HG02885 (cell line): ENCODE results near the gene POP7.
"Not testable (repeated sequence)": the region's sequence is repeated elsewhere in the genome, so short reads cannot be mapped to it uniquely, and the experiment has no call there.

ENCODE experiments used
- ATAC-seq: cut with Tn5 transposase; IDR thresholded peaks from one replicate; pipeline ENCODE4 v1.9.1; 2021; ENCODE audit warnings: mild to moderate bottlenecking; ENCODE audit not compliant: unreplicated experiment, poor library complexity

The POP7 gene

DNA sequence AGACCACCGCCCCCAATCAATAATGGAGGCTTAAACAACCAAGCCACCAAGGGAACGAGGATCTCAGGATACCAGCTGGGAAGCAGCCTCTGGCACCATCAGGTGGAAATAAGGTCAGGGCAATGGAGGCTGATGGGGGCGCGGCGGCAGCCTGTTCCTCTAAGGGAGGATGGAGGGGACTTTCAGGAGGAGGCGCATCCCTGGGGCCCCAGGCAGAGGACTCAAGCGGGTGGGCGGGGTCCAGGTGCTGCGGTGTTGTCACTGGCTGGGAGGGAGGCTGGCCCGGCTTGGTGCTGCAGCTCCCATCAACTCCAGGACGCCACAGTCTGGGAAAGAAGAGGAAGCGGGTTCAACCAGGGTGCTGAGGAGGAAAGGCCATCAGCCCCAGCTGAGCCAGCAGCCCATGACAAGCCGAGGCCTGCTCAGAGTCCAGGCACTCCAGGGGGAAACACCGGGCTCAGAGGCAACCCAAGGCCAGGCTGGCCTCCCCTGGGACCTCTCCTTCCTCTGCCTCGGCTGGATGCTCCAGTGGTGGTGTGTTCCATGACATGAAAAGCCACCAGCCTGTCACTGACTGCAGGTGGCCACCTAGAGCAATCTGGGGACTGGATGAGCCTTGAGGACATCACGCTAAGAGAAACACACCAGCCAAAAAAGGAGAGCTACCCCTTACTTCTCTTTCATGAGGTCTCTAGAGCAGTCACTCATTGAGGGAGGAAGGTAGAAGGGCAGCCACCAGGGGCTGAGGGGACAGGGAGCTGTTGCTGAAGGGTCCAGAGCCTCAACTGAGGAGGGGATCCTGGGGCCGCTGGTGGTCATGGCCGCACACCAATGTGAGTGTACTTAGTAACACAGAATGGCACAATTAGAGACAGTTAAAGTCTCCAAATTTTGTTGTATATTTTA, 16.4 kb upstream of the POP7 start:
- ATAC-seq, result no peak

DNA sequence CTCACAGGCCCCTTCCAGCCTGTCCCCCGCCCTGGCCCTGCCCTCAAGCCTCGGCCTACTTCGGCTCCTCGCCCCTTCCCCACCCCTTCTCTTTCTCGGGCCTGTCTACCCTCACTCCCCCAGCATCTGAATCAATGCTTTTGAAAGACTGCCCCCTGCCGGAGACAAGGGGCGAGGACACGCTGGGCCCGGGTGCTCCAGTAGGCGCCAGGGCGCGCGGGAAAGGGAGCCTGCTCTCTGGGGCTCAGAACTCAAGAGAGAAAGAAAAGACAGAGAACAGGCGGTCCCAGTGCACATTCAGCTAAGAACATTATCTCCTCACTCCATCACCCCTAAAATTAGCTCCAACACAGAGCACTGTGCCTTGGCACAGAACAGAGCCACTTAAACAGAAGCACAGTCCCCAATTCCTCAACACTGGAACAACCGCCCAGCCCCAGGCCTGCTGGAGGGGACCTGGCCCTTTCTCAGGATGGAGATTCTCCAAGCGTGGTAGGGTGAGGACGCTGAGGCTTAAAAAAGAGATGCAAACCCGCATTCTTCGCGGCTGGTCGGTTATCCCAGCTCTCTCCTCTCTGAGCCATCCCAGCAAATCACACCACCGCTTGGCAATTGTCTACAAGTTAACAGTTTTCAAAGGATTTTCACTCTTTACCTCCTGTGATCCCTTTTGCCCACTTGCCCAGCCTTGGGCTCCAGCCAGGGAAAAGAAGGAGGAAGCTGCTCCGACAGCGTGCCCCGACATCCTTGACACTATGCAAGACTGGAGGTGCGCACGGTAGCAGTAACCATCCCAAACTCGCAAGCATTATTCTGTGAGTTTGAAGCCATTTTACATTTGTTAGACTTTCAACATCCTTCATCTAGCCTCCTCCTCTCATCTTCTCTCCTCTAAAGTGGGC, 14.0 kb upstream of the POP7 start:
- peak; percentile 48 for ATAC-seq

DNA sequence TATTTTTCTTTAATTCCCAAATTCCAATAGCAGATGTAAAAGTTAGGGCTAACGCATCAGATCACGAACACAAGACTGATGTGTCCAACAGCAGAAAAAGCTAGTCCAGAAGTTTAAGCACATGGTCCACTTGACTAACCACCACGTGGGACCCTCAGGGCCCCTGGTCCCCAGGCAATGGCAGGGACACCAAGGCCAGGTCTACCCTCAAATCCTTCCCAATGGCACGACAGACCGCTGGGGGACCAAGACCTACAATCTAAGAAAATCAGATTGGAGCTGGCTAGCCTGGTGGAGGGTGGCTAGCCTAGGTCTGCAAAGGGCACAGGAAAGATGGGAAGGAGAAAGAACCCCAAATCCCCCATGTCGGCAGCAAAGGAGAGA, 13.4 kb upstream of the POP7 start:
- no peak for ATAC-seq

DNA sequence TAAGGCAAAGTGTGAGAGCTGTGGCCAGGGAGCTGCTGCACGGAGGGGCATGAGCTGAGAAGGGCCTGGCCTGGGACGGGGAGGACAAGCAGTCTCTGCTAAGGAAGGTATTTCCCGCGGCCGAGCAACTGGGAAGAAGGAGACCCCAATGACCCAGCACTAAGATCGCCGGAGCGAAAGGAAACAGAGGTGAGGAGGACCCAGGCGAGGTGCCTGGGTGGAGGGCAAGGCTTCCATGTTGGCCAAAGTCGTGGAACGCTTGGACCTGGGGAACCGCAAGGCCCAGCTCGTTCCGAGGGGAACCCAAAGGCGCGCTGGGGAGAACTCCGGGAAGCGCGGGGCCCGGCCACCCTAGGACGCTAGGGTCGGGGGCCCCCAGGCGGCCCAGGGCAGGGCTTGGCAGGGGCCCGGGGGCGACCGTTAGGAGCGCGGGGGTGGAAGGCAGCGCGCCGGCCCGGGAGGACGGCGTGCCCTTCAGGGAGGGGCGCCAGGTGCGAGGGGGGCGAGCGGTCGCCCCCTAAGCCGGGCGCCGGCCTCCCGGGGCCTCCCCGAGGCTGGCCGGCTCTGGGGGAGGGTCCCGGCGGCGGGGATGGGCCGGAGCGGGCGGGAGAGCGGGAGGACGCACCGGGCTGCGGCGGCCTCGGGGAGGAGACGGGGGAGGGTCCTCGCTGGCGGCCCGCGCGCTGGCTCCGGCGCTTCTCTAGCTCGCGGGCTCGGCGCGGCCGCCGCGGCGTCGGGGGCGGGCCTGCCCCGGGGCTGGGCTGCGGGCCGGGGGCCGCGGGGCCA, 12.4 kb upstream of the POP7 start:
- ATAC-seq, result peak; percentile 21

DNA sequence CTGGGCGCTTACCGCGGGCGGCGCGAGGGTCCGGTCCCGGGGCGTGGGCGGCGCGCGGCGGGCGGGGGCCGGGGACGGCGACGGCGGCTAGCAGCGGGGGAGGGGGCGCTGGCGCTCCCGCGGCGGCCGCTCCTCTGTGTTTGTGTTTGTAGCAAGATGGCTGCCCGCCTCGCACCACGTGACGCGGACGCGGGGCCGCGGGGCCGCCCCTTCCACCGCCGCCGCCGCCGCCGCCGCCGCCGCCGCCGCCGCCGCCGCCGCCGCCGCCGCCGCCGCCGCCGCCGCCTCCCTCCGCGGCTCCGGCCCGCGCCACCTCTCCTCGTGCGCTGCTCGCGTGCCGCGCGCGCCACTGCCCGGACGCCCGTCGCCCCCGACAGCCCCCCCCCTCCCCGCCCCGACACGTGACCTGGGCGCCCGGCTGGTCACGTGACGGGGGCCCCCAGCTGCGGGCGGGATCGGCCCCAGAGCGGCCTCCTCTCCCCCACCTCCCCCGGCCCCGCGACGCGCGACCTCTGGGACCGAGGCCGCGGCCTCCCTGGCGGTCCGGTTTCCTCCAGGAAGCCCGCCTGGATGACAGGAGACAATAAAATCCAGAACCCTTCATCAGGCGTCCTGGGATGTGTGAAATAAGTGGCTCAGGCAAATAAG, 11.7 kb upstream of the POP7 start, which contains the start of gene GIGYF1:
TSS of gene GIGYF1 (minus strand) at position 153 of the 648 bp plus-strand sequence. CDS start 6,012 bp downstream, outside the sequence.
- peak; percentile 58 for ATAC-seq

DNA sequence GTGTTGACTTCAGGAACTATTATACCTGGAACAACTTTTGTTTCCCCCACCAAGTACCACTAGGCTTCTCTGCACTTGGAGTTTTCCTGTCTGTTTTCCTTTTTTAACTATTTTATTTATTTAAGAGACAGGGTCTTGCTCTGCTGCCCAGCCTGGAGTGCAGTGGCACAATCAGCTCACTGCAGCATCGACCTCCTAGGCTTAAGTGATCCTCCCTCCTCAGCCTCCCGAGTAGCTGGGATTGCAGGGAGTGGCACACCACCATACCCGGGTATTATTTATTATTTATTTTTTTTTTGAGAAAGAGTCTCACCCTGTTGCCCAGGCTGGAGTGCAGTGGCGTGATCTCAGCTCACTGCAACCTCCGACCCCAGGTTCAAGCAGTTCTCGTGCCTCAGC, 9.8 kb upstream of the POP7 start:
- no peak for ATAC-seq

DNA sequence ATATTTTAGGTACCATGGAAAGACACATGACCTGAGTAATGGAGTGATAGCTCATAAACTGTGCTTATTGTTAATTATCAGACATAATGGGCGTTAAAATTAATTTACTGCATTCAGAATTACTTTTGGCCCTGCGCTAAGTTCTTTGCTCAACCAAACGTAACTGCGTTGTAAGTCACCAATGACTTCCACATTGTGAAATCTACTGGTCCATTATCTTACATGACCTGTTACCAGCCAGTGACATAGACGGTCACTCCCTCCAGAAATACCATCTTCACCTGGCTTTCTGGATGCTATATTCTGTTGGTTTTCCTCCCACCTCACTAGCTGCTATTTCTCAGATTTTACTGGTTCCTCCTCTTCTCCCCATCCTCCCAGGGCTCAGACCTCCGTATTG, 6.9 kb upstream of the POP7 start:
- no peak for ATAC-seq

DNA sequence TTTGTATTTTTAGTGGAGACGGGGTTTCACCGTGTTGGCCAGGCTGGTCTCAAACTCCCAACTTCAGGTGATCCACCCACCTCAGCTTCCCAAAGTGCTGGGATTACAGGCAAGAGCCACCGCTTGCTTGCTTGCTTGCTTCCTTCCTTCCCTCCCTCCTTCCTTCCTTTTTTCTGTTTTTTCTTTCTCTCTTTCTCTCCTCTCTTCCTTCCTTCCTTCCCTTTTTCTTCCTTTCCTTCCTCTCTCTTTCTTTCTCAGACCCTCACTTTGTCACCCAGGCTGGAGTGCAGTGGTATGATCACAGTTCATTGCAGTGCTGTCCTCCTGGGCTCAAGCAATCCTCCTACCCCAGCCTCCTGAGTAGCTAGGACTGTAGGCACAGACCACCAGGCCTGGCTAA, 4.8 kb upstream of the POP7 start:
- not testable (repeated sequence) for ATAC-seq

DNA sequence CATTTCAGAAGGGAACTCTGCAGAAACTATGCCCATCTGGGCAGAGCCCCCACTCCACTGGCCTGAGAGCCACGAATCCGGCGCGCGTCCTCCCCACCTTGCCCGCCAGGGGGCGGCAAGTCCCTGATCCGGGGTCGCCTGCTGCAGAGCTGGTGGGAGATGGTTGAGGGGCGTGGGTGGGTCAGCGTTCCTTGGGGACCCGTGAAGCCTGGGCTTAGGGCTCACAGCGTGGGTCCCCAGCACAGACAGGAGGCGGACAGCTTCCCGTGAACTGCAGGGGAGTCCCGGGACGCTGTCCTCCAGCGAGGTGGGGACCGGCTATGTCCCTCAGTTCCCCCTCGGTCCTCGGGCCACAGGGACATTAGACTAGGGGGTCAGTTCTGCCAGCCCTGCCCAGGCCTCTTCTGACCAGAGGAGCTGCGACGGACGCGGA, 585 bp upstream of the POP7 start:
- peak; percentile 62 for ATAC-seq

DNA sequence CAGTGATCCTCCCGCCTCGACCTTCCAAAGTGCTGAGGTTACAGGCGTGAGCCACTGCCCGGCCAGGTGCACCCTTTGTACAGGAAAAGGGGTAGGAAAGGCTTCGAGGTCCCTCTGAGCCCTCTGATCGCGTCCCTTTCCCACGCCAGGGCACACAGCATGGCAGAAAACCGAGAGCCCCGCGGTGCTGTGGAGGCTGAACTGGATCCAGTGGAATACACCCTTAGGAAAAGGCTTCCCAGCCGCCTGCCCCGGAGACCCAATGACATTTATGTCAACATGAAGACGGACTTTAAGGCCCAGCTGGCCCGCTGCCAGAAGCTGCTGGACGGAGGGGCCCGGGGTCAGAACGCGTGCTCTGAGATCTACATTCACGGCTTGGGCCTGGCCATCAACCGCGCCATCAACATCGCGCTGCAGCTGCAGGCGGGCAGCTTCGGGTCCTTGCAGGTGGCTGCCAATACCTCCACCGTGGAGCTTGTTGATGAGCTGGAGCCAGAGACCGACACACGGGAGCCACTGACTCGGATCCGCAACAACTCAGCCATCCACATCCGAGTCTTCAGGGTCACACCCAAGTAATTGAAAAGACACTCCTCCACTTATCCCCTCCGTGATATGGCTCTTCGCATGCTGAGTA, 871 bp downstream of the POP7 start:
- no peak for ATAC-seq

DNA sequence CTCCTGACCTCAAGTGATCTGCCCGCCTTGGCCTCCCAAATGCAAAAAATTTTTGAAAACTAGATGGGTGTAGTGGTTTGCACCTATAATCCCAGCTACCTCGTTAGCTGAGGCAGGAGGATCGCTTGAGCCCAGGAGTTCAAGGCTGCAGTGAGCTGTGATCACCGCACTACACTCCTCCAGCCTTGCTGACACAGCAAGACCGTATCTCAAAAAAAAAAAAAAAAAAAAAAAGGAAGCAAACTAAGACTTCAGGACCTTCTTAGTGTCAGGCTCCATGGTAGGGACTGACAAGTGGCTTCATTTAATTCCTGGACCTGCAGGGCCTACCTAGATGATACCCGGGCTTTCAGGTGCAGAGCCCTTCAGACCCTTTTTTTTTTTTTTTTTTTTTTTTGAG, 2.5 kb downstream of the POP7 start:
- no peak for ATAC-seq

DNA sequence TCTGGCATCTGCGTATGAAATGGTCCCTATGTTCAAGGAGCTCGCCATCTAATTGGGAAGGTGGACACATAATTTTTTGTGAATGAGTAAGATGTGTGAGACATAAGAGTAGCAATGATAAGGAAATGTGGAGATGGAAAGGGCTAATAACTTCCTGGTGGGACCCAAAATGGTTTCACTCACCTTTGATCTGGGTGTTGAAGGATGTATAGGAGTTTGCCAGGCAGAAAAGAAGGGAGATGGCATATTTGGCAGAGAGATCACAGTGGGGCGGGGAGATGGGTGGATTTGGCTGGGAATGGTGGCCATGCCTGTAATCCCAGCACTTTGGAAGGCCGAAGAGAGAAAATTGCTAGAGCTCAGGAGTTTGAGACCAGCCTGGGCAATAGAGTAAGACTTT, 4.5 kb downstream of the POP7 start:
- ATAC-seq, result no peak

DNA sequence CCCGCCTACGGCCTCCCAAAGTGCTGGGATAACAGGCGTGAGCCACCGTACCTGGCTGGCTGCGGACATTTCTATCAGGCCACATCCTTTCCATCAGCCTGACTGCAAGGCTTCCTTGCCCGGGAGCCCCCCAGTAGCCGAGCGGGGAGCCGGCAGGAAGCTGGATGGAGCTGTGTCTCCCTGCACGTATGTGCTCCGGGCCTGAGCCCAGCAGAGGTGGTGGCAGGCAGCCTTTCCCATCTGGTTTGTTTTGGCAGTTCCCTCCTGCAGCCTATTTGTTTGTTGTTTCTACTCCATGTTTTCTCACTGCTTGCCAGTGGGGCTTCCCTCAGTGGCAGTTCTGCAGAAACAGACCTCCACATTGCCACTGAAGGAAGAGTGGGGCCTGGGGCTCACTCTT, 5.4 kb downstream of the POP7 start:
- no peak for ATAC-seq

DNA sequence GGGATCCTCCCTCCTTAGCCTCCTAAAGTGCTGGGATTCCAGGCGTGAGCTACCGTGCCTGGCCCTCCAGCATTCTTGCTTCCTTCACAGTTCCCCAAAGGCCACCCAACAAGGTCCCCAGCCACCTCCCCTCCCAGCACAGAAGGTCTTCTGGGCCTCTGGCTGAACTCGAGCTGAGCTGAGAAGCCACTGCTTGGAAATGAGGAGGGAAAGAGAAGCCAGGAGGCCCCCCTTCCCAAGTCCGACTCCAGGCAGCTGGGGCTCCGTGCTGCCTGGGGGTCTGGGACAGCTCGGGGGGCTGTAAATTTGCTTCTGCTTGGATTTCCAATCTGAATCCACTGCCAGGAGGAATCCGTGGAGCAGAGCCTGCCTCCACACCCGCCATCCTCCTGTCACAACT, 8.8 kb downstream of the POP7 start:
- no peak for ATAC-seq

DNA sequence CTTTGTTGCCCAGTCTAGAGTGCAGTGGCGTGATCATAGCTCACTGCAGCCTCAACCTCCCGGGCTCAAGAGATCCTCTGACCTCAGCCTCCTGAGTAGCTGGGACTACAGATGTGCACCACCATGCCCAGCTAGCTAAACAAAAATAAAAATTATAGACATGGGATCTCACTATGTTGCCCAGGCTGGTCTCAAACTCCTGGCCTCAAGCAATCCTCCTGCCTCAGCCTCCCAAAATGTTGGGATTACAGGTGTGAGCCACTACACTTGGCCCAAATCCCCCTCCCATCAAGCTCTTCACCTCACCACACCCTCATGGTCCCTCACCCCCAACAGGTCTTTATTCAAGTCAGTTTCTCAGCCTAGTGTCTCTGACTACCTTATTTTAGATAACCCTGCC, 11.2 kb downstream of the POP7 start:
- ATAC-seq, result not testable (repeated sequence)

DNA sequence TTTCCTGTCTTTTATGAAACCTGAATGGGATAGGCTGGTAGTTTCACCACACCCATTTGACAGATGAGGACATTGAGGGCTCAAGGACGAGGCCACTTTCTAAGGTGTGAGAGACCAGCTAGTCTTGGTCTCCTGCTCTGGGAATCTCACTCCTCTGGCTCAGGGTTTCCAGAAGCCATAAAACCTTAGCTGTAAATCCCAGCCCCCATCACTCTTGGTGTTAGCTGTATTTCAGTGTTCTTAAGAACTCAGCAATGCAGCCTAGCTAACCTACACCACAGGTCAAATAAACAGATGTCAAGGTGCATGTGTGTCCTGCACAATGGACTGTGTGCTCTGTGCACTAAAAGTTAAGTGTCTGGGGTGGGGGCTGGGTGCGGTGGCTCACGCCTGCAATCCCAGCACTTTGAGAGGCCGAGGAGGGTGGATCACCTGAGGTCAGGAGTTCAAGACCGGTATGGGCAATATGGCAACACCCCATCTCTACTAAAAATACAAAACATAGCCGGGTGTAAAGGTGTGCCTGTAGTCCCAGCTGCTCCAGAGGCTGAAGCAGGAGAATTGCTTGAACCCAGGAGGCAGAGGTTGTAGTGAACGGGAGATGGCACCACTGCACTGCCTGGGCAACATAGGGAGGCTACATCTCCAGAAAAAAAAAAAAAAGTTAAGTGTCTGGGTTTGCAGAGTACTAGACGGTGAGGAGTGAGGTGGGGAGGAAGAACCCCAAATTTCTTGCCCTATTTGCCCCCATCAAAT, 13.8 kb downstream of the POP7 start:
- ATAC-seq, result no peak

DNA sequence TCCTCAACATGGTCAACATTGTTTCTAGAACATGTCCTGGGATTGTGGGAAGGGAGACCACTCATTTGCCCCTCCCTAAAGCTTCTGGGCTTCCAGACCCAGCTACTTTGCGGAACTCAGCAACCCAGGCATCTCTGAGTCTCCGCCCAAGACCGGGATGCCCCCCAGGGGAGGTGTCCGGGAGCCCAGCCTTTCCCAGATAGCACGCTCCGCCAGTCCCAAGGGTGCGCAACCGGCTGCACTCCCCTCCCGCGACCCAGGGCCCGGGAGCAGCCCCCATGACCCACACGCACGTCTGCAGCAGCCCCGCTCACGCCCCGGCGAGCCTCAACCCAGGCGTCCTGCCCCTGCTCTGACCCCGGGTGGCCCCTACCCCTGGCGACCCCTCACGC, 14.4 kb downstream of the POP7 start, which contains the start of gene EPO:
TSS of gene EPO (plus strand) at position 190 of the 392 bp plus-strand sequence. CDS start 513 bp downstream, outside the sequence.
- no peak for ATAC-seq

DNA sequence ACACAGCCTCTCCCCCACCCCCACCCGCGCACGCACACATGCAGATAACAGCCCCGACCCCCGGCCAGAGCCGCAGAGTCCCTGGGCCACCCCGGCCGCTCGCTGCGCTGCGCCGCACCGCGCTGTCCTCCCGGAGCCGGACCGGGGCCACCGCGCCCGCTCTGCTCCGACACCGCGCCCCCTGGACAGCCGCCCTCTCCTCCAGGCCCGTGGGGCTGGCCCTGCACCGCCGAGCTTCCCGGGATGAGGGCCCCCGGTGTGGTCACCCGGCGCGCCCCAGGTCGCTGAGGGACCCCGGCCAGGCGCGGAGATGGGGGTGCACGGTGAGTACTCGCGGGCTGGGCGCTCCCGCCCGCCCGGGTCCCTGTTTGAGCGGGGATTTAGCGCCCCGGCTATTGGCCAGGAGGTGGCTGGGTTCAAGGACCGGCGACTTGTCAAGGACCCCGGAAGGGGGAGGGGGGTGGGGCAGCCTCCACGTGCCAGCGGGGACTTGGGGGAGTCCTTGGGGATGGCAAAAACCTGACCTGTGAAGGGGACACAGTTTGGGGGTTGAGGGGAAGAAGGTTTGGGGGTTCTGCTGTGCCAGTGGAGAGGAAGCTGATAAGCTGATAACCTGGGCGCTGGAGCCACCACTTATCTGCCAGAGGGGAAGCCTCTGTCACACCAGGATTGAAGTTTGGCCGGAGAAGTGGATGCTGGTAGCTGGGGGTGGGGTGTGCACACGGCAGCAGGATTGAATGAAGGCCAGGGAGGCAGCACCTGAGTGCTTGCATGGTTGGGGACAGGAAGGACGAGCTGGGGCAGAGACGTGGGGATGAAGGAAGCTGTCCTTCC, 15.0 kb downstream of the POP7 start:
- no peak for ATAC-seq
